HuH-7 (cell line): Measurements from ENCODE around the gene SLC12A5.
A peak's percentile ranks its signal among the peaks of the same experiment; 100 is the strongest.

Experiments
- DNase-seq: peaks from one replicate; pipeline ENCODE4 v3.0.0; 2011; ENCODE audit warnings: low spot score

SLC12A5 gene

GRCh38 chr20:46028110-46028509 is 905 bp upstream of the SLC12A5 start:
- no peak for DNase-seq

- DNase-seq, result no peak
Observed at GRCh38 chr20:46030284-46031013, 1.4 kb downstream of the SLC12A5 start.

DNA sequence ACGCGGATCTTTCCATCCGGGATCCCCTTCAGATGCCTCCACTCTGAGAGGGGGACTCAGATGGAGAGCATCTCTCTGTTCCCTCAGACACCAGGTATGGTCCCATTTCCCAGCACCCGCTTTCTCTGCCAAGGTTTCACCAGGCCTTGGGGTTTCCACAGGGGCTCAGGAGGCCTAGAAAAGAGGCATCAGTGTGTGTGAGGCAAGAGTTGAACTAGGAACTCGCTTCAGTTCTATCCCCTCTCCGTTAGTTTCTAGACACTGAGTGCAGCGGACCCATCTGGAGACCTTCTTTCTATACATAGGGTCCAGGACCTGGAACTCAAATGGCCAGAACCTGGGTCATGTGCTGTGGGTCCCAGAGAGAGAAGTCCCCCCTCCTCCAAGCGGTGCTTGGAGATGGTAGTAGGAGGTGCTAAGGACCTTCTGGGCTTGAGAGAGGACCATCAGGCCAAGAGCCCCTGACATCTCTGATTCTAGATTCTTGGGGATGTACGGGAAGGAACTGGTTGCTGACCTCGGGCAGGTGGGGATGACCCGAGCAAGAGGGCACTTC is 2.1 kb downstream of the SLC12A5 start:
- no peak for DNase-seq

DNA sequence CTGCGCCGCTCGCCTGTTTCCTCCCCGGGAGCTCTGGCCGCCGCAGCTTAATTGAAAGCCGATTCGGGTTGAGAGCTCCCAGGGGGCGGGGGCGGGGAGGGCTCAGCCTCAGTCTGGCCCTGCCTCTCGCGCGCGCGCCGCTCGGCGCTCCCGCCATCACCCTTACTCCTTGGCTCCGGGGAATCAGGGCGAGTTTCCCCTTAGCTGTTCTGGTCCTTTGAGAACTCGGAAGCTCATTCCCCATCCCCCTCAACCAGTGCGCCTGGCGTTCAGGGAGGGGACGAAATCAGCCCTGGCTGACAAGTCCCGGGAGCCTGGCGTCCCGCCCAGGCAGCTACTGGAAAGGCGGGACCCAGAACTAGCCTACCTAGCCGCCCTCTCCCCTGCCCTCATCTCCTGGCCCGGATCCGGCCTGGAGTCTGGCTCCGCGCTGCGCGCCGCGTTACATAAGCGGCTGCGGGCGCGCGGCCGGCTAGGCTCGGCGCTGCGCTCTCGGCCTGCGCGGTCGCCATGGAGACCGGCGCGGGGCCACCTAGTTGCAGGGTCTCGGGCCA is 2.8 kb downstream of the SLC12A5 start:
- no peak for DNase-seq

- no peak for DNase-seq
Observed at GRCh38 chr20:46034039-46034438, 5.0 kb downstream of the SLC12A5 start.

- DNase-seq, result no peak
Observed at GRCh38 chr20:46035253-46035652, 6.2 kb downstream of the SLC12A5 start.

GRCh38 chr20:46035713-46036112 is 6.7 kb downstream of the SLC12A5 start:
- no peak for DNase-seq

GRCh38 chr20:46036370-46036769 is 7.4 kb downstream of the SLC12A5 start:
- DNase-seq, result no peak

DNA sequence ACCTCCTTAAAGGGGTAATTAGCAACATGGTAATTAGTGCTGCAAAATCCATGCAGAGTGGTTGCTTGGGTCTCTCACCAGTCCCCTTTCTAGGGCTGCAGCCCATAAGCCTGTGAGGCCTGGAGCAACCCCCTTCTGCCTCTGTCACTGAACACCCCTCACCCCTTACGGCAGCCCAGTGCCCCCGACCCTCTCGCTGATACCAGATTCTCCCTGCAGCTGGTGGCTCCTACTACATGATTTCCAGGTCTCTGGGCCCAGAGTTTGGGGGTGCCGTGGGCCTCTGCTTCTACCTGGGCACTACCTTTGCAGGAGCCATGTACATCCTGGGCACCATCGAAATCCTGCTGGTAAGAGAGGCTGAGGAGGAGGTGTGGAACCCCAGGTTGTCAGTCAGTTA is 8.0 kb downstream of the SLC12A5 start:
- DNase-seq, result no peak

- DNase-seq, result peak; percentile 76
Observed at GRCh38 chr20:46040902-46041535, 12.0 kb downstream of the SLC12A5 start.

- DNase-seq, result no peak
Observed at GRCh38 chr20:46043556-46043955, 14.5 kb downstream of the SLC12A5 start.

DNA sequence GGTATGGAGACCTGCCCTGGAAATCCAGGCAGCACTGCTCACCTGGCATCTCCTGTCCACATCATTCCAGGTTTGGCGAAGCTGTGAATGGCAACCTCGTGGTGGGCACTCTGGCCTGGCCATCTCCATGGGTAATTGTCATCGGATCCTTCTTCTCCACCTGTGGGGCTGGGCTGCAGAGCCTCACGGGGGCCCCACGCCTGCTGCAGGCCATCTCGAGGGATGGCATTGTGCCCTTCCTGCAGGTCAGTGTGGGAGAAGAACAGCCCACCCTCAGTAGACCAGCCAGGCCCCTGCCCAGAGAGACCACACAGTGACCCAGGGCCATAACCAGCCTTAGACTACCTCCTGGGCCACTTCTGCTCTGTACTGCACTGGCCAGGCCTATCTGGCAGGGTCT is 15.9 kb downstream of the SLC12A5 start:
- DNase-seq, result no peak

GRCh38 chr20:46046588-46047310 is 17.7 kb downstream of the SLC12A5 start:
- DNase-seq, result no peak

GRCh38 chr20:46047821-46048220 is 18.8 kb downstream of the SLC12A5 start:
- no peak for DNase-seq

DNA sequence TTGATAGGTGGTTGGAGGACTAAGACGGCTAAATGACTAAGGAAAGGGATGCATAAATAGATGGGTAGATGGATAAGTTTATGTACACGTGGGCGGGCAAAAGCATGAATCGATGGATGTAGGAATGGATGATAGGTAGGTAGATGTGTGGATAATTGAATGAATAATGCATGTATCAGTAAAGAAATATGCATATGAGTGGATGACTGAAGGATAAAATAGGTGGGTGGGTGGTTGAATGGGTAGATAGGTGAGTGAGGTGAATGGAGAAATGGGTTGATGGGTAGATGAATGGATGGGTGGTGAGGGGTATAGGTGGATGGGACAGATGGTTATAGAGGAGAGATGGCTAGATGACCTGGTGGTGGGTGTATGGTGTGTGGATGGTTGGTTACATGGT is 20.2 kb downstream of the SLC12A5 start:
- no peak for DNase-seq

DNA sequence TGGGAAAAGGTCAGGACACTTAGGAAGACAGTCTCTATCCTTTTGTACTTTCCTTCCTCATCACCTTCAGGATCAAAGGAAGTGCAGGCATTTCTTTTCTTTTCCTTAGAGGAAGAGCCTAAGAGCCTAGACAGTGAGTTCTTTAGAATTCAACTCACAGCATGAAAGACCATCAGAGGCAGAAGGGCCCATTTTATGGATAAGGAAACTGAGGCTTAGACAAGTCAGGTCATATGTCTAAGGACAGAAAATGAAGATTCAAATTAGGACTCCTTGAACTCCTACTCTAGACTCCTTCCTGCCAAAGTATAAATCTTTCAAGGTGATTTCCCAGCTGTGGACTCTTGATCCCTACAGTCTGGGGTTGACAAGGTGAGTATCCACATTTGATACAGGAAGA is 20.8 kb downstream of the SLC12A5 start:
- DNase-seq, result no peak

- DNase-seq, result no peak
Observed at GRCh38 chr20:46050444-46050843, 21.4 kb downstream of the SLC12A5 start.

- no peak for DNase-seq
Observed at GRCh38 chr20:46050885-46051284, 21.9 kb downstream of the SLC12A5 start.

GRCh38 chr20:46051556-46052308 is 22.7 kb downstream of the SLC12A5 start:
- DNase-seq, result no peak

- no peak for DNase-seq
Observed at GRCh38 chr20:46053416-46053815, 24.4 kb downstream of the SLC12A5 start.

DNA sequence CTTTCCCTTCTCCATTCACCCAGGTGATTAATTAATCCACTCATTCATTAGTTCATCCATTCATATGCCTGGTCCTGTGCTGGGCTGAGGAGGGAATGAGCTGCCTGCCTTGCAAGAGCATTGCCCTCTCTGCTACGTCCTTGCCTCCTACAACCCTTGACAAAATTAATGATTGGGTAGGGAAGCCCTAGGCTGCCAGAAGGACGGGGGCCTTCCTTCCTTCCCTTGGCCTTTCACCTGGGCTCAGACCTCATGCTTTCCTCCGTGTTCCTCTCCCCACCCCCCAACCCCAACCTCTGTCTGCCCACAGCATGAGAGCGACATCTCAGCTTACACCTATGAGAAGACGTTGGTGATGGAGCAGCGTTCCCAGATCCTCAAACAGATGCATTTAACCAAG is 25.6 kb downstream of the SLC12A5 start:
- DNase-seq, result no peak

DNA sequence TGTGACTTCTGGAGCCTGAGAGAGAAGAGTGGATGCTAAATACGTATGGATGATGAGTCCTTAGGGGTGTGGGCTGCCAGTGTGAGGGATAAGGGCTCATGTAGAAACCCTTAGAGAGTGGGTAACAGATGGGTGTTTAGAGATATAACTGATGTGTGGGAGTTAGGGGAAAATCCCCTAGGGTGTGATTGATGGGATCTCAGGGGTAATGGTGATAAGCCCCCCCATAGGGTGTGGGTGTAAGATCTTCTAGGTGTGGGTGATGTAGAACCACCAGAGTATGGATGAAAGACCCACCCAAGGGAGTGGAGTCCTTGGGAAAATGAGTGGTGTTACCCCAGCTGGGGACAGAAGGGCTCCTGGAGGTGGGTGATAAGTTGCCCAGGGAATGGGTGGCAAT is 26.3 kb downstream of the SLC12A5 start:
- DNase-seq, result no peak
